ENCODE results near the gene CUBN.
"Not testable (repeated sequence)": the region's sequence is repeated elsewhere in the genome, so short reads cannot be mapped to it uniquely, and the experiment has no call there.

Gene CUBN

GRCh38 chr10:16853201-16853600 is 276.4 kb downstream of the CUBN start:
- no peak for DNase-seq

- DNase-seq: no peak
Measured at GRCh38 chr10:16852624-16853023, 277.0 kb downstream of the CUBN start.

GRCh38 chr10:16848562-16849154 is 281.0 kb downstream of the CUBN start:
- DNase-seq: no peak

- no peak for DNase-seq
Measured at GRCh38 chr10:16847644-16848043, 282.0 kb downstream of the CUBN start.

- no peak for DNase-seq
Measured at GRCh38 chr10:16845248-16845647, 284.4 kb downstream of the CUBN start.

GRCh38 chr10:16843252-16843870 is 286.2 kb downstream of the CUBN start:
- DNase-seq: peak; percentile 43

- no peak for DNase-seq
Measured at GRCh38 chr10:16835228-16835627, 294.4 kb downstream of the CUBN start.

GRCh38 chr10:16832351-16833080 is 297.1 kb downstream of the CUBN start:
- no peak for DNase-seq

GRCh38 chr10:16828701-16829175 is 300.9 kb downstream of the CUBN start:
- no peak for DNase-seq

- peak; percentile 32 for DNase-seq
Measured at GRCh38 chr10:16828114-16828568, 301.5 kb downstream of the CUBN start.

GRCh38 chr10:16827474-16827873 is 302.1 kb downstream of the CUBN start:
- DNase-seq: not testable (repeated sequence)

GRCh38 chr10:16822726-16823360 is 306.8 kb downstream of the CUBN start:
- no peak for DNase-seq

DNA sequence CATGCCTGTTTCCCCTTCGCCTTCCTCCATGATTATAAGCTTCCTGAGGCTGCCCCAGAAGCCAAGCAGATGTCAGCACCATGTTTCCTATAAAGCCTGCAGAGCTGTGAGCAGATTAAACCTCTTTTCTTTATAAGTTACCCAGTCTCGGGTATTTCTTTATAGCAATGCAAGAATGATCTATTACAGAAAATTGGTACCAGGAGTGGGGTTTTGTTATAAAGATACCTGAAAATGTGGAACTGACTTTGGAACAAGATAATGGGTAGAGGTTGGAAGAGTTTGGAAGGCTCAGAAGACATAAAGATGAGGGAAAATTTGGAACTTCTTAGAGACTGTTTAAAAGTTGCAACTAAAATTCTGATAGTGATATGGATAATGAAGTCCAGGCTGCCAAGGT is 307.6 kb downstream of the CUBN start:
- no peak for DNase-seq

DNA sequence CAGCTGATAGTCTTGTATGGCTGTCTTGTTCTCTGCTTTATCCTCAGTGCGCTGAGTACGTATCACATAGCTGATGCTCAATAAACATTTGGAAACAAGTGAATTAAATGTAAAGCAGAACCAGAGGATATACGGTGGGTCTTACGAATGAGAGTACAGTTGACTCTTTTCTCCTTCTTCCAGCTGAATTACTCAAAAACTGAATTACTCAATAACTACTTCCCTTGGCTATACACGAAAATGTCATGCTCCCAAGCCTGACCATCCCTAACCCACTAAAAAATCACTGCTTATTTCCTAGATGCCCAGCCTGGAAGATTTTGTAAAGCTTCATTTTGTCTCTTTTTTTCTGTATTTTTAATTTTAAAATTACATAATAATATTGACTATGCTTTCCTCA is 309.2 kb downstream of the CUBN start:
- DNase-seq: no peak

- no peak for DNase-seq
Measured at GRCh38 chr10:16820018-16820417, 309.6 kb downstream of the CUBN start.

GRCh38 chr10:16819436-16819835 is 310.2 kb downstream of the CUBN start:
- no peak for DNase-seq

DNA sequence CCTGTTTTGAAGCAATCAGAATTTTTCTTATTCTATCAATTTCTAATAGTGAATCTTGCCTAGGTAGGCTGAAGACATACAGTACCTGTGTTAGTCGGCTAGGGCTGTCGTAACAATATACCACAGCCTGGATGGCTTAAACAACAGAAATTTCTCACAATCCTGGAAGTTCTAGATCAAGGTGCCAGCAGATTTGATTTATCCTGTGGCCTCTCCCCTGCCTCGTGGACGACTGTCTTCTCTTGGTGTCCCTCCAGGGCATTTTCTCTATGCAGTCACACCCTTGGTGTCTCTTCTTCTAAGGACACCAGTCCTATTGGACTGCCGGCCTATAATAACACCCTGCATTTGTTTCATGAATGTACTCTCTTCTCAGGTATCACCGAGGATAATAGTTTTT is 310.6 kb downstream of the CUBN start:
- no peak for DNase-seq

DNA sequence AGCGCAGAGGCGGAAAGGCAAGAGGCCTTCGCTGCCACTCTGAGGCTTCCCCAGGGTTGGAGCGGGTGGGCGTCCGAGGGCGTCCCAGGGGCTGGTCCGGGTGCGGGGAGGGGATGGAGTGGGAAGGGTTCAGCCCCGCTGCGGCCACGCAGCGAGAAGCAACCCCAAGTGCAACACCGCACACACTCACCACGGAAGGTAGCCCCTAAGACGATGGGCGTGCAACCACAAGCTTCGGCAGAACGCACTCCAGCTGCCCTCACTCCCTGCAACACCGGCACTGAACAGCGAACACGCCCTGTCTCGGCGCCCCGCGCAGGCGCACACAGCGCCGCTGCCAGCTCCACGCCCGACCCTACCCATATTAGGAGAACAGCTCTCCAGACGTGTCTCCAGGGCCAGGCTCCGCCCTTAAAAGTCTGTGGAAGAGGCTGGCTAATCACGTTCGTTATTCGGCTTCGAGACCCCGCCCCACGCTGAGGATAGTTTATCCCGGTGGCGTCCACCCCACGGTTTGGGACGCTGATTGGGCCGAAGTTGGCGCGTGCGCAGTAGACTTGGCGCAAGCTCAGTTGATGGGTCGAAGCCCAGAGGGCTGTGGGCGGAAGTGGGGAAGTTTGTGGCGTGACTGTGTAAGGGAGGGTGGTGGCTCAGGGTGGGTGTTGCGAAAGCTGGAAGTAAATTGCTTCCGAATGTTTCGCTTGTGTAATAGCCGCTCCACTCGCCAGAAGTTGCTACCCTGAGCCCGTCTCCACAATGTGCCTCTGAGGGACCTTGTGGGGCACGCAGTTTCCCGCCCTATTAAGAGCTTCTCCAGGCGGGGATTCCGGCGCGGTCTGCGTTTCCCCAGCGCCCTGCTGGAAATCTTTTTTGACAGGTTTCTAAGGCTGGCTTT is 312.2 kb downstream of the CUBN start, which contains the start of gene RSU1:
Gene RSU1, minus strand, starts transcription at position 300 of the 895 bp plus-strand sequence. CDS start 343 bp downstream, outside the sequence.
- peak; percentile 94 for DNase-seq

DNA sequence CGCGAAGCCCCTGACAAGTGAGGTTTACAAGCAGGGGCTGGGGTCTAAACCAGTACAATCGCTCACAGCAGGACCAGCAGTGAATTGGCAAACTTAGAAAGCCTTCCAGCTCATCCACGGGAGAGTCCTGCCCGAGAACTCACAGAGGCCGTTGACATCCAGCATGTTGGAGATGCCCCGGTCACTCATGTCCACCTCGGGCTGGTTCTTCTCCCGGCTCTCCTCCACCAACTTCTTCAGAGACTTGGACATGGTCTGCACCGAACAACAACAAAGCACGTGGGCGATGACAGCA is 312.8 kb downstream of the CUBN start:
- no peak for DNase-seq

DNA sequence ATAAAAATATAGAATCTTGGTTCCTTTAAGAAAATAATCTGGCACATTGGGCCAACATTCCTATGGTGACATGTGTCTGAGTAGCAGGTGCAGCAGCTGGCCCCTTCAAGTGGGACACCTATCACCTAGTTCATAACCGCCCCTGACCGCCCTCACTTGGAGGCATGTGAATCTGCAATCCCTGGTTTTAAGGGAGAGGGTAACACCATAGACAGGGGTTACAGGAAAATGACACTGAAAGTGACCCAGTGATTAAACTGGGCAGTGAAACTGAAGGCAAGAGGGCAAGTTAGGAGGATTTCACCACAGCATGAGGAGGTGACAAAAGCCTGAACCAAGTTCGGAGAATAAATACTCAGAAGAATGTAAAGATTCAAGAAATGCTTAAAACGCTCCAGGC is 313.4 kb downstream of the CUBN start:
- no peak for DNase-seq

- DNase-seq: no peak
Measured at GRCh38 chr10:16814012-16814411, 315.6 kb downstream of the CUBN start.

GRCh38 chr10:16812676-16813075 is 316.9 kb downstream of the CUBN start:
- no peak for DNase-seq

- DNase-seq: no peak
Measured at GRCh38 chr10:16811765-16812164, 317.8 kb downstream of the CUBN start.

All from COR-L47 (cell line).